Measurements from ENCODE around the gene CYP24A1. TPM values are rescaled to one million over a fixed set of nuclear protein-coding genes. Genes with fewer than 3 reads are reported as not detected.

The CYP24A1 gene
- total and polyA plus RNA-seq, 2 of the 8 experiments (the other 6 are each of a cell fraction or from before 2014, with no cell fraction given), result not detected

DNA sequence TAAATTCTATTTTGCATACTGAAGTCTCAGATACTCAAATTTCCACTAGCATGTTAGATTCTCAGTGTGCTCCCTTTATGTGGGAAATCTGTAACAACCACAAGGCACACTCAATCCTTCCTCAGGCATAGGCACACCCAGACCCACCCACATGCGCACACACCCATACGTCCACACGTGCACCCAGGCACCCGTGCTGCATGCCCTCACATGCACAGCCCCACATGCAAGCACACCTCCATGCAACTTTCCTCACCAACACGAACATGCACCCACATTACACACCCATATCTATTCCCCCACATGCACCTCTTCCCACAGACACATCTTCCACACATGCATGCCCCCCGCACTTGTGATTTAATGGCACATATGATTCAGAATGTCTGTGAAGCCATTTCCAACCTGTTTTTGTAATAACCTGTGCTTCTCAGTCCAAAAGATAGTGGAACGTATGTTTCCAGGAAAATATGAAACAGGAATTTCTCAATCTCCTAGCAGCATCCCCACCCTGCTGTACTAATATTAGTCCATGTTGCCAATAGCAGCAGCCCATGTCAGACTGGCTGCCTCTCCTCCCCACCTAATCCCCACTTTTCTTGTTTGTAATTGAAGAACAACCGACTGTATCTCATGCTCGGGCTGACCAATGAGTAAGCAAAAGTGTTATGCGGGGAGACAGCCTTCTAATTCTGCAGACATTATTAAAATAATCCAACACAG, 11.3 kb upstream of the CYP24A1 start:
- no peak overlapping the region for H3K4me3 ChIP-seq (ENCODE audit: extremely low read depth in 1 of 4, insufficient read depth in 2 of 4, low read depth in 3 of 4, low read length in 4 of 4)
- H3K14ac ChIP-seq (ENCODE audit: insufficient read length), result no peak overlapping the region
- H3K4ac ChIP-seq (replicated peaks; ENCODE audit: insufficient read length, low read depth, low read length), result no peak overlapping the region
- no peak overlapping the region for H2BK5ac ChIP-seq (ENCODE audit: low read depth, low read length)
- no peak overlapping the region for H3K23ac ChIP-seq (ENCODE audit: insufficient read length)
- H3K9me3 ChIP-seq (ENCODE audit: insufficient read depth in 2 of 2, low read depth in 1 of 2, low read length in 1 of 2), result no peaks in the 10 kb centered on the region
- ChIA-PET CTCF (ENCODE audit: partially characterized antibody) (interaction anchor here (0.7 to 3.3 kb wide), 4 partner anchors 13 to 81 kb away, joined by 3 to 10 read pairs (median 4); no protein-coding TSS in a partner anchor), POLR2A (ENCODE audit: partially characterized antibody) (no interaction called here)
- no peaks in the 10 kb centered on the region for H3K27me3 ChIP-seq (replicated peaks in 1 of 4; ENCODE audit: control insufficient read depth in 3 of 4, extremely low read depth in 1 of 4, insufficient read depth in 3 of 4, low read length in 3 of 4)
- H3K79me2 ChIP-seq (ENCODE audit: control insufficient read depth in 1 of 2, insufficient read depth in 2 of 2, low read length in 2 of 2), result no peaks in the 10 kb centered on the region
- no peak overlapping the region for H2BK12ac ChIP-seq (ENCODE audit: low read depth, low read length)
- H4K20me1 ChIP-seq (replicated peaks in 1 of 2; ENCODE audit: control insufficient read depth in 1 of 2, insufficient read depth in 2 of 2, low read length in 2 of 2), result no peaks in the 10 kb centered on the region
- H4K8ac ChIP-seq (ENCODE audit: extremely low read depth, insufficient read depth, low read length), result no peak overlapping the region
- no peaks in the 10 kb centered on the region for H3K23me2 ChIP-seq (ENCODE audit: low read depth, low read length)
- no peak overlapping the region for H3K56ac ChIP-seq (replicated peaks; ENCODE audit: insufficient read length, low read depth, low read length)
- H2BK15ac ChIP-seq (ENCODE audit: low read length), result no peak overlapping the region
- no peak for DNase-seq (ENCODE audit: low read depth in 1 of 2, low spot score in 2 of 2)
- H2AK5ac ChIP-seq (ENCODE audit: low read depth, low read length), result no peak overlapping the region; the same call in 1 of the 2 replicates
- H4K5ac ChIP-seq (ENCODE audit: insufficient read length, low read depth, low read length), result no peak overlapping the region
- no peak overlapping the region for H2AFZ ChIP-seq (ENCODE audit: low read length)
- no peaks in the 10 kb centered on the region for H3K4me1 ChIP-seq (replicated peaks in 1 of 4; ENCODE audit: control insufficient read depth in 3 of 4, insufficient read depth in 4 of 4, low read length in 3 of 4)
- no peaks in the 10 kb centered on the region for H3K36me3 ChIP-seq (ENCODE audit: control insufficient read depth in 2 of 4, insufficient read depth in 4 of 4, low read length in 3 of 4)
- H3K18ac ChIP-seq (ENCODE audit: extremely low read depth, low read length), result no peak overlapping the region
- H2BK120ac ChIP-seq (replicated peaks; ENCODE audit: low read depth, low read length), result no peak overlapping the region
- no peak for FAIRE-seq
- WGBS, 2 experiments (ENCODE audit: extremely low coverage in 1 of 2, insufficient coverage in 1 of 2, insufficient read length in 1 of 2, insufficient replicate concordance in 2 of 2, low coverage in 1 of 2, low lambda C conversion rate in 2 of 2, missing lambda C conversion rate in 1 of 2), result 92% methylated on average over 10 of the region's 10 CpGs; no CpG with 5 or more reads in 1 of the 2 experiments
- H3K27ac ChIP-seq (ENCODE audit: low read depth, low read length), result no peak overlapping the region
- no peaks in the 10 kb centered on the region for H3K79me1 ChIP-seq (ENCODE audit: low read depth, low read length)
- no peak overlapping the region for H4K91ac ChIP-seq (replicated peaks; ENCODE audit: insufficient read length, low read length)
- no peak for TF ChIP-seq CHD2 (IDR thresholded peaks at IDR 0.05; ENCODE audit: low read length)
- H2BK20ac ChIP-seq (ENCODE audit: low read length), result no peak overlapping the region
- no peak overlapping the region for H3K4me2 ChIP-seq (ENCODE audit: insufficient read depth in 1 of 2, low read depth in 2 of 2, low read length in 2 of 2)
- no peak overlapping the region for H3K9ac ChIP-seq (replicated peaks in 1 of 4; ENCODE audit: extremely low read depth in 1 of 4, low read depth in 3 of 4, low read length in 3 of 4)
